H9 (cell line): ENCODE results near the gene ARHGAP25. TPM values are rescaled to one million over a fixed set of nuclear protein-coding genes. Genes with fewer than 3 reads are reported as not detected.

Experiments used
- DNase-seq: peaks from one replicate; pipeline ENCODE4 v3.0.0-alpha.2; 2017
- H2AFZ ChIP-seq: one replicate; pipeline ENCODE4 v1.6.1; 2013; ENCODE audit warnings: mild to moderate bottlenecking, low read length, control low read depth, moderate library complexity
- H2AK5ac ChIP-seq: 2 replicates; pipeline ENCODE4 v1.6.1; 2013; ENCODE audit warnings: low read length, control low read depth, mixed read lengths; ENCODE audit not compliant: insufficient read length
- H2BK120ac ChIP-seq: one replicate; pipeline ENCODE4 v1.6.1; 2013; ENCODE audit warnings: low read depth, mild to moderate bottlenecking, low read length, control low read depth, inconsistent platforms; ENCODE audit not compliant: poor library complexity, severe bottlenecking
- H2BK12ac ChIP-seq: 2 replicates; pipeline ENCODE4 v1.6.1; 2013; ENCODE audit warnings: low read length, control low read depth, mixed read lengths, low read depth; ENCODE audit not compliant: insufficient read length
- H2BK15ac ChIP-seq: 2 replicates; pipeline ENCODE4 v1.6.1; 2013; ENCODE audit warnings: low read depth, low read length, control low read depth
- H2BK20ac ChIP-seq: one replicate; pipeline ENCODE4 v1.6.1; 2013; ENCODE audit warnings: low read depth, mild to moderate bottlenecking, low read length, control low read depth, inconsistent platforms; ENCODE audit not compliant: poor library complexity, severe bottlenecking
- H2BK5ac ChIP-seq: 2 replicates; pipeline ENCODE4 v1.6.1; 2013; ENCODE audit warnings: low read length, control low read depth, mixed read lengths; ENCODE audit not compliant: insufficient read length
- H3K14ac ChIP-seq: 2 replicates; pipeline ENCODE4 v1.6.1; 2013; ENCODE audit warnings: low read length, control low read depth; ENCODE audit not compliant: insufficient read depth
- H3K18ac ChIP-seq: 2 replicates; pipeline ENCODE4 v1.6.1; 2013; ENCODE audit warnings: low read depth, mild to moderate bottlenecking, mixed read lengths, low read length, control low read depth; ENCODE audit not compliant: insufficient read length
- H3K23ac ChIP-seq: 2 replicates; pipeline ENCODE4 v1.6.1; 2013; ENCODE audit warnings: low read length, control low read depth, mixed read lengths, low read depth; ENCODE audit not compliant: insufficient read length
- H3K23me2 ChIP-seq: 2 replicates; pipeline ENCODE4 v1.6.1; 2013; ENCODE audit warnings: low read depth, mild to moderate bottlenecking, mixed read lengths, low read length, control low read depth; ENCODE audit not compliant: insufficient read length, poor library complexity, severe bottlenecking
- H3K27ac ChIP-seq: 2 replicates; pipeline ENCODE4 v1.5.1; 2013; ENCODE audit warnings: low read length, control low read depth, mixed read lengths, low read depth; ENCODE audit not compliant: insufficient read length
- H3K27me3 ChIP-seq: 2 replicates; pipeline ENCODE4 v1.6.1; 2013; ENCODE audit warnings: low read length, control low read depth, inconsistent platforms; ENCODE audit not compliant: insufficient read depth
- H3K4ac ChIP-seq: 2 replicates; pipeline ENCODE4 v1.6.1; 2013; ENCODE audit warnings: low read depth, mild to moderate bottlenecking, control low read depth, inconsistent platforms, low read length, moderate library complexity
- H3K4me1 ChIP-seq: 2 replicates; pipeline ENCODE4 v1.6.1; 2013; ENCODE audit warnings: low read length, control low read depth, inconsistent platforms; ENCODE audit not compliant: insufficient read depth
- H3K4me2 ChIP-seq: 2 replicates; pipeline ENCODE4 v1.6.1; 2013; ENCODE audit warnings: low read length, control low read depth, mixed read lengths; ENCODE audit not compliant: insufficient read length, insufficient read depth
- H3K56ac ChIP-seq: 2 replicates; pipeline ENCODE4 v1.6.1; 2013; ENCODE audit warnings: low read depth, mild to moderate bottlenecking, mixed read lengths, low read length, control low read depth; ENCODE audit not compliant: insufficient read length
- H3K79me1 ChIP-seq: 2 replicates; pipeline ENCODE4 v1.6.1; 2013; ENCODE audit warnings: low read depth, mild to moderate bottlenecking, moderate library complexity, low read length, control low read depth, inconsistent platforms; ENCODE audit not compliant: insufficient read depth, poor library complexity, severe bottlenecking
- H3K79me2 ChIP-seq: 2 replicates; pipeline ENCODE4 v1.6.1; 2013; ENCODE audit warnings: low read length, control low read depth, inconsistent platforms; ENCODE audit not compliant: insufficient read depth
- H3K9ac ChIP-seq: 2 replicates; pipeline ENCODE4 v1.6.1; 2013; ENCODE audit warnings: low read length, control low read depth, mixed read lengths; ENCODE audit not compliant: insufficient read length; ENCODE audit errors: extremely low read depth
- H3K9me3 ChIP-seq: one replicate; pipeline ENCODE4 v1.6.1; 2013; ENCODE audit warnings: low read depth, low read length, inconsistent platforms; ENCODE audit not compliant: control insufficient read depth
- H3T11ph ChIP-seq: one replicate; pipeline ENCODE4 v1.6.1; 2013; ENCODE audit warnings: mild to moderate bottlenecking, low read length, control low read depth, inconsistent platforms
- H4K20me1 ChIP-seq: one replicate; pipeline ENCODE4 v1.6.1; 2013; ENCODE audit not compliant: control insufficient read depth, insufficient read length, insufficient read depth
- H4K5ac ChIP-seq: 2 replicates; pipeline ENCODE4 v1.6.1; 2013; ENCODE audit warnings: low read depth, mild to moderate bottlenecking, mixed read lengths, low read length, control low read depth; ENCODE audit not compliant: insufficient read length
- H4K8ac ChIP-seq: replicated peaks from 2 replicates; pipeline ENCODE4 v1.6.1; 2013; ENCODE audit warnings: low read length, control low read depth, mixed read lengths, low read depth; ENCODE audit not compliant: insufficient read length
- H4K91ac ChIP-seq: 2 replicates; pipeline ENCODE4 v1.6.1; 2013; ENCODE audit warnings: low read depth, mild to moderate bottlenecking, moderate library complexity, mixed read lengths, low read length, control low read depth; ENCODE audit not compliant: insufficient read length
- H3K27ac Mint-ChIP-seq, 3 experiments: 2 replicates in 2 of 3; 3 replicates in 1 of 3; pipeline ENCODE4 v1.8.0; 2020 to 2021; ENCODE audit warnings: mixed read lengths in 3 of 3, mild to moderate bottlenecking in 1 of 3, moderate library complexity in 1 of 3
- H3K27me3 Mint-ChIP-seq: 2 replicates; pipeline ENCODE4 v1.8.0; 2021; ENCODE audit warnings: low read depth, mild to moderate bottlenecking, moderate library complexity, mixed read lengths
- H3K36me3 Mint-ChIP-seq, 3 experiments: 2 replicates in 2 of 3; 3 replicates in 1 of 3; pipeline ENCODE4 v1.8.0; 2020 to 2021; ENCODE audit warnings: low read depth in 3 of 3, mixed read lengths in 3 of 3; ENCODE audit not compliant: insufficient read depth in 1 of 3
- H3K4me1 Mint-ChIP-seq, 2 experiments: 2 replicates each; pipeline ENCODE4 v1.8.0; 2020; ENCODE audit warnings: mixed read lengths in 2 of 2
- H3K4me3 Mint-ChIP-seq, 2 experiments: 2 replicates in 1 of 2; 3 replicates in 1 of 2; pipeline ENCODE4 v1.8.0; 2020 to 2021; ENCODE audit warnings: mild to moderate bottlenecking in 2 of 2, mixed read lengths in 2 of 2, moderate library complexity in 1 of 2
- H3K9me3 Mint-ChIP-seq, 2 experiments: 2 replicates in 1 of 2; 3 replicates in 1 of 2; pipeline ENCODE4 v1.8.0; 2020; ENCODE audit warnings: mild to moderate bottlenecking in 2 of 2, mixed read lengths in 2 of 2, moderate library complexity in 1 of 2
- CTCF ChIP-seq: fragments of 200-600 bp; sonication (generic); conservative IDR thresholded peaks from 3 replicates; pipeline ENCODE4 v1.8.0; 2021; ENCODE audit warnings: antibody characterized with exemption, mild to moderate bottlenecking
- WGBS: extraction: QIAGEN DNeasy Blood & Tissue Kit; methylation state at CpG from one replicate; pipeline ENCODE4 v1.1.7; 2013; ENCODE audit warnings: missing lambda C conversion rate, low lambda C conversion rate, mixed read lengths; ENCODE audit not compliant: insufficient read length; ENCODE audit errors: extremely low coverage; 5-methylcytosine and 5-hydroxymethylcytosine counted together
- total RNA-seq: library from RNA; stranded (reverse); gene quantifications from 2 replicates; pipeline ENCODE4 v1.2.1, GENCODE V29; 2021

The ARHGAP25 gene
- total RNA-seq, 1 experiment from 2014 or later, result 1.3 TPM

- Histone ChIP-seq H2BK5ac (no peak overlapping the region), H3K9ac (no peak overlapping the region), H3K79me2 (no peaks in the 10 kb centered on the region), H4K5ac (no peak overlapping the region), H3K27ac (no peak overlapping the region), H3K79me1 (no peaks in the 10 kb centered on the region), H3K23me2 (no peaks in the 10 kb centered on the region), H3K18ac (no peak overlapping the region), H3K4me1 (no peaks in the 10 kb centered on the region), H2BK15ac (no peak overlapping the region), H2AK5ac (no peak overlapping the region), H2AFZ (no peak overlapping the region), H2BK20ac (no peak overlapping the region), H4K20me1 (no peaks in the 10 kb centered on the region), H3K14ac (no peak overlapping the region), H4K91ac (no peak overlapping the region), H3K23ac (peak overlapping the region; percentile 99), H4K8ac (peak overlapping the region; percentile 95), H3K4me2 (no peak overlapping the region), H3T11ph (no peak overlapping the region), H3K4ac (no peak overlapping the region), H2BK120ac (no peak overlapping the region), H3K27me3 (no peaks in the 10 kb centered on the region), H2BK12ac (no peak overlapping the region), H3K9me3 (no peaks in the 10 kb centered on the region), H3K56ac (no peak overlapping the region)
- Mint-ChIP-seq H3K4me1 (no peaks in the 10 kb centered on the region), H3K4me3 (no peak overlapping the region), H3K36me3 (no peaks in the 10 kb centered on the region), H3K27ac (no peak overlapping the region), H3K9me3 (no peaks in the 10 kb centered on the region), H3K27me3 (no peaks in the 10 kb centered on the region; the same call in 1 of the 2 replicates)
- no peak for DNase-seq
- TF ChIP-seq CTCF, result no peak
- WGBS, result no CpG with 5 or more reads among the region's 7 CpGs
These were observed 55.0 kb downstream of the ARHGAP25 start for GRCh38 chr2:68789603-68790002.
